ENCODE data around the gene SACM1L.

SACM1L gene, protein sequence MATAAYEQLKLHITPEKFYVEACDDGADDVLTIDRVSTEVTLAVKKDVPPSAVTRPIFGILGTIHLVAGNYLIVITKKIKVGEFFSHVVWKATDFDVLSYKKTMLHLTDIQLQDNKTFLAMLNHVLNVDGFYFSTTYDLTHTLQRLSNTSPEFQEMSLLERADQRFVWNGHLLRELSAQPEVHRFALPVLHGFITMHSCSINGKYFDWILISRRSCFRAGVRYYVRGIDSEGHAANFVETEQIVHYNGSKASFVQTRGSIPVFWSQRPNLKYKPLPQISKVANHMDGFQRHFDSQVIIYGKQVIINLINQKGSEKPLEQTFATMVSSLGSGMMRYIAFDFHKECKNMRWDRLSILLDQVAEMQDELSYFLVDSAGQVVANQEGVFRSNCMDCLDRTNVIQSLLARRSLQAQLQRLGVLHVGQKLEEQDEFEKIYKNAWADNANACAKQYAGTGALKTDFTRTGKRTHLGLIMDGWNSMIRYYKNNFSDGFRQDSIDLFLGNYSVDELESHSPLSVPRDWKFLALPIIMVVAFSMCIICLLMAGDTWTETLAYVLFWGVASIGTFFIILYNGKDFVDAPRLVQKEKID

DNA sequence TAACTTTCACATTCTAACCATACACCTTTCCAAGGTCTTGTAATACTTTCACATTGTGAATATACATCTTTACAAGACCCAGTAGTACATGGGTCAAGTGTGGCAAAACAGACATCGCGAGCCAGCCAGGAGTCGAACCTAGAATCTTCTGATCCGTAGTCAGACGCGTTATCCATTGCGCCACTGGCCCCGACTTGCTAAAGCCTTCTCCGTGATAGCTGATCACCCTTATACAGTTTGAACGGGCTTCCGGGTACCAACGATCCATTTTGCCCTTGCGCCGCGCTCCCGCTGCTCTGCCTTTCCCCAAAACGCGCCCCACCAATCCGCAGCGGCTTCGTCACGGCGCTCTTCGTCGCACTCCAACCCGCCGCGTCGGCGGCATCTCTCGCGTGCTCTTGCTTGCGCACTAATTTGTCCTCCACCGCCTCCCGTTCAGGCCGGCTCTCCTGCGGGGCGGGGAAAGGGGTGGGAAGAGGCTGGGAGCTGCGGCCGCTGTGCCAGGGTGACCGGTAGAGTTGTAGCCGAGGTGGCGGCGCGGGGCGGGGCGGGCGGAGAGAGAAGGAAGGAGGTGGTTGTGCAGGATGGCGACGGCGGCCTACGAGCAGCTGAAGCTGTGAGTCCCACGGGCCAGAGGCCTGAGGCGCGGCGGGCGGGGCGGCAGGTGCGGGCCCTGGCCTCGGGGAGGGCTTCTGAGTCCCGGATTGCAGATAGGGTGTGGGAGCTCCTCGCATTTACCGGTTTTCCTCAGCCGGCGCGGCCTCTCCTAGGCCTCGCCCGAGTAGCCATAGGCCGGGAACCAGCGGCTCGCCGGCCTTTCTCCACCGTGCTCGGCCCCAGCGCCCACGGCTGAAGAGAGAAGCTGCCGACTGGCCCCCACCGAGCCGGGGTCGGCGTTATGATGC lies at the start of gene SACM1L:
Gene SACM1L, plus strand, starts transcription at position 515 of the 905 bp plus-strand sequence. Its CDS starts 70 bp downstream, at position 585.
- DNase-seq (ENCODE audit: low read depth in 1 of 2, low spot score in 1 of 2), result peak; percentile 89

DNA sequence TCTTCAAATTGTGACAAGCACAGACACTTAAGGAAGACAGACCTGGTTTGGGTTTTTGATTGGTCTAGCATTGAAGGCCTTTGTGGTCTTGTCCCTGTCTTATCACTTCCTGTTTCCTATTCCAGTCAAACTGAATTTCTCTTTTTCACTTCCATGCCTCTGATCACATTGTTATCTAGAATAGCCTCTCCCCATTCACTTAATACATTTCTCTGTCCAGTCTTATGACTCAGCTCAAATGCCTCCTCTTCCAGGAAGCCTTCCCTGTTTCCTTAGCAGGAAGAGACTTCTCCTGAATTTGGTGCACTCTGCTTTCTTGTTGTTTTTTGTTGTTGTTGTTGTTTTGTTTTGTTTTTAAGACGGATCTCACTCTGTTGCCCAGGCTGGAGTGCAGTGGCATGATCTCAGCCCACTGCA lies 49.1 kb upstream of the SACM1L start:
- DNase-seq (ENCODE audit: low read depth in 1 of 2, low spot score in 1 of 2), result no peak

DNA sequence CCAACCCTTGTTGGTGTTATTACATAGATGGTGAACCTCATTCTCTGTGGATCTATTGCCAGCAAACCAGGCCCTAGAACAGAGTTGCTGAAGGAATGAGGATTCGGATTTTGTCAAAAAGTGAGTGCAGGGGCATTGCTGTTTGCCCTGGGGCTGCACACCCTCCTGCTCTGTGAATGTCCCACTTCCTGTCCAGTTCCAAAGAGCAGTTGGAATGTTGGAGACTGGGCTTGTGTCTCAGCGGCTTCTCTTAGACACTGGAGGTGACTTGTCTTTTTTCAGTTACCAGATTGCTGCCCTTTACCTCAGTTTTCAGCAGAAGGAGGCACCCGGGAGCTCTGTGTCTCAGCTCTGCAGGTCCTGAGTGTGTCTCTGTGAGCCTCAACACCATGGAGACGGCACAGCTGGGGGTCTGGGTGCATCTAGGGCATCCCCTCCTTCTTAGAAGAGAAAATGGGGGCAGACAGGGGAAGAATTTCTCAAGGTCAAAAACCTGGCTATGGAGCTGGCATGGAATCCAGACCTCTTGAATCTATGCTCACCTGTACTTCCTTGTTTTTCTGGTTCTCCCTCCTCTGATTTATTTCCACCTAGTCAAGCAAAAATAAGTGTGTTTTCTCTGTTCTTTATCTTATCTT lies 48.4 kb upstream of the SACM1L start:
- DNase-seq (ENCODE audit: low read depth in 1 of 2, low spot score in 1 of 2), result no peak

DNA sequence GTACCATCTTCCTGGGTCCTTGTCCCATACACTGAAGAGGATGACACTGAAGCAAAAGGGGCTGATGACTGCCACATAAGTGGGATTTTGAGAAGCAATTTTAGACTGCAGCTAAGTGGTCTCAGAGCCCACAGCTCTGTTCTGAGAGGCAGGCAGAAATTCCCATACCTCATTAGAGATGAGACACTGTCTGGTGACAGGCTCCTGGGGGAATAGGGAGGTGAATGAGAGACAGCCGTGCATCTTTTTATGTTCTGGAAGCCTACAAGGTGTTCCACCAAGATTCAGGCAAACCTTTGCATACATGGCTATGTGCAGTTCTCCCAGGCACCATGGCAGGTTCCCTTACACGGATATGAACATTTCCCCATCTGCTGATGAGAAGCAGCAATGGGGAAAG lies 47.4 kb upstream of the SACM1L start:
- no peak for DNase-seq (ENCODE audit: low read depth in 1 of 2, low spot score in 1 of 2)

DNA sequence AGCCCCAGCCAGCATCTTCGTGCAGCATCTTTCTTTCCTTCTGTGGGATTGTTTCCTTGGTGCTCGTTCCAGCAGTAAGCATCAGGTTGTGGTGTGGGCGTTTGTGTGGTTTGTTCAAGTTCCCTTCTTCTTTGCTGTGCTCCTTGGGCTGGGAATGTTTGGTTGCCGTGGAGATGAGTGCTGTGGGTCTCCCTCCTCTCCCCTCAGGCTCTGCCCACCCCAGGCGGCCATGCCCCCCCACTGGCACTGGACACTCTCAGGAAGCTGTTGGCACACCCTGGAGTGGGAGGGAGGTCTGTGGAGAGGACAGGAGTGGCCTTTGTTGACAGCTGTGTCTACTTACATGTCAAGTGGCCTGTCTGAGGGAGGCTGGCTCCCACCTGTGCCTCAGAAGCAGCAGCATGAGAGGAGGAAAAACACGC lies 46.5 kb upstream of the SACM1L start:
- no peak for DNase-seq (ENCODE audit: low read depth in 1 of 2, low spot score in 1 of 2)

DNA sequence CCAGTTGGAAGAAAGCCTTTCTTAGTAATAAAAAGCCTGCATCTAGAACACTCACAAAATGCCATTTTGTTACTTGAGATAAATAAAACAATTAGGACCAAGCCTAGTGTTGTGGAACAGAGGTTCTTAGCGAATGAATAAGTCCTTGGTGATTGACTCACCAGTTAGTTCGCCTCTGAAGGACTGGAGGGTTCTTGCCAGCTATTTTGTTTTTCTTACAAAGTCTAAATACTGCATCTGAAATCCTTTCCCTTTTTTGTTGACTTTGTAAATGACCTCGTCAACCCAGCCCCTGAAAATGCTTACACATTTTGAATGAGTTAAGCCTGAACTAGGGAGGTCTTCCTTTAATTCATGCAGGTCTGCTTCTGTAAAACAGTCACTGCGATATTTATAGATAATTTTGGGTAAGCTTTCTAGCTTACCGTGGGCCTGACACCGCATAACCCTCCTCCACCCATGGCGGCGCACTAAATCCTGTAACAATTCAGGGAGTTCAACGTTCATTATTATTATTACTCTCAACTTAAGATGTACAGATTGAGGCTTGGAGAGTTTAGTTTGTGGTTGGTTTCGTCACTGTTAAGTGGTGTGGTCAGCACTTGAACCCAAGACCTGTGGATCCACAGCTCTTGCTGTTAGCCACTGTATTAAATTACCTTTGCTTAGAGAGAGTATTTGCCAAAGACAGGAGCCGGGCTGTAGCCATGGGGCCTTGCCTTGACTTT lies 45.0 kb upstream of the SACM1L start:
- DNase-seq (ENCODE audit: low read depth in 1 of 2, low spot score in 1 of 2), result no peak

DNA sequence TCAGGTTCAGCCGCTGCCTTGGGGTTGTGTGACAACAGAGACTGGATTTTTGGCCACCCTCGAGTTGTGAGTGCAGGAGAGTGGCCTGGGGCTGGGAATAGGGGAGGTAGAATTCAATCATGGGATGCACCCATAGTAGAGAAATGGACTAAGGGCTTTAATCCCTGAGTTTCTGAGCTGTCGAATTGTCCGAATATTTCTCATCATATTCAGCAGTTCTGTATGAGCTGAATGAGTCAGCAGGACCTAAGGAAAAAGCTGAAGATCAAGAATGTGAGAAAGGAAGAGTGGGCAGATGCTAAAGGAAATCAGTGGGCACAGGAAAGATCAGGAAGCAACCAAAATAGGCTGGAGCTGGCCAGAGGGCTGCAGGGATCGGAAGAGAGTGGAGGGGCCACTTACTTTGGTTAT lies 44.4 kb upstream of the SACM1L start:
- DNase-seq (ENCODE audit: low read depth in 1 of 2, low spot score in 1 of 2), result no peak

DNA sequence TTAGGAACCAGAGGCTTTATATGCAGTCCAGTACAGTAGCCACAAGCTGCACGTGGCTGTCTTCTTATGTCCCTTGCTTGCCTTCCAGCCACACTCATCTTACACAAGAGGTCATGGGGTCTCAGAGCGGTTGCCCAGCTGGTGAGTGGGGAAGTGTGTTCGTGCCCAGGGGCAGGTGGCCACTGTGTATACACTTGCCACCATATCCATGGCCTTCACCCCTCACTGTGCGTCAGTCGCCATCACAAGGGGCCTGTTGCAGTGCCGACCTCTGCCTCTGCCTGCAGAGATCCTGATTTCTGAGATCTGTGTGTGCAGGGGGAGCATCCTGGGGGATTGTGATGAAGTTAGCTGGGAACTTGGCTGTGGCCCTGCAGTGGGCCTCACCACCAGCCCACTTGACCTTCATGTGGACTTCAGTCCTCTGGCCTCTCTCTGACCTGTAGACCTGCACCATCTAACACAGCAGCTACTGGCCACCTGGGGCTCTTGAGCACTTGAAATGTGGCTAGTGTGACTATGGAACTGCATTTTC lies 43.1 kb upstream of the SACM1L start:
- no peak for DNase-seq (ENCODE audit: low read depth in 1 of 2, low spot score in 1 of 2)

DNA sequence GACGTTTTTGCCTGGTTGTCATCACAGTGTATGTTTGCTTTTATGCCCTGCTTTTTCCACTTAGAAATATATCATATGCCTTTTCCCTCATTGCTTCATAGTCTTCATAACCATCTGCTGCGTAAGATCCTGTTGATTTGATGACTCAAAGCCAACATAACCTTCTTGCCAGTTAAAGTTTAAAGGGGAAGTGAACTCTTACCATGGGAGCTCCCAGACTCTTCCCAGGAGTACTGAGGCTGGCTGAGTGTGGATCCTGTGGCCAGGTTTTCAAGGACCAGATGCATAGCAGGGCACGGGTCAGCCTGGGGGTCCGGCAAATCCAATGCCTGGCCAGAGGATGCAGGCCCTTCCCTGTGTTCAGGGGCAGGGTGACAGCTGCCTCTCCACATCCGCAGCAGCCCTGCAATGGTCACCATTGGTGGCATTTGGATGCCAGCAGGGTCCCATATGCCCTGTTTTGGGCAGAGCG lies 42.0 kb upstream of the SACM1L start:
- DNase-seq (ENCODE audit: low read depth in 1 of 2, low spot score in 1 of 2), result no peak

DNA sequence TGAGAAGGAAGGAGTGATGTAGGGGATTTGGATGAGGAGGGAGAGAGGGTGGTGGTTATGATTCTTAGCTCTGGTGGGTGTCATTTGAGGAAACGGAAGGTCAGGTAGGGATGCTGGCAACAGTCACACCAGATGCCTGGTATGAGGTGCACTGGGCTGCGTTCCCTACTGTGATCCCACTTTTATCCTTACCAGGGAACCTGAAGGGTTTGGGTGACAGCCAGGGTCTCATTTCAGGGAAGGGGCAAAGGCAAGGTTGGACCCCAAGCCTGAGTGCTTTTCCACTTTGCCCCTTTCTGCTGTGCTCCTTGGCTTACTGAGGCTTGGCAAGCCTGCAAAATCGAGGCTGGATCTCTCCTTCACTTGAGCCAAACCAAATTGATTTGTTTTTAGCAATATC lies 36.0 kb upstream of the SACM1L start:
- no peak for DNase-seq (ENCODE audit: low read depth in 1 of 2, low spot score in 1 of 2)

DNA sequence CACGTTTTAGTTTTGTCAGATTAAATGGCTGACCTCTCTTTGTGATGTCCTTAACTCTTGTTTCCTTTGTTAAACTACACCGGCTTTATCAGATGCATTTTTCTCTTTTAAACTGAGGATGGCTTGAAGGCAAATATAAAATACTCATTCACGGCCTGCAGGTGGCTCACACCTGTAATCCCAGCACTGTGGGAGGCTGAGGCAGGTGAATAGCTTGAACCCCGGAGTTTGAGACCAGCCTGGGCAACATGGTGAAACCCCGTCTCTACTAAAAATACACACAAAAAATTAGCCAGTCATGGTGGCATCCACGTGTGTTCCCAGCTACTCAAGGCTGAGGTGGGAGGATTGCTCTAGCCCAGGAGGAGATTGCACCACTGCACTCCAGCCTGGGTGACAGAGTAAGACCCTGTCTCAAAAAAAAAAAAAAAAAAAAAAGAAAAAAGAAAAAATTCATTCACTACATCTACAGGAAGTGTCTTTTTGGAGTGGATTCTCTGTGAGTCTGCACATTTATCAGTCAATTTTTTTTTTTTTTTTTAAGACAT lies 34.7 kb upstream of the SACM1L start:
- no peak for DNase-seq (ENCODE audit: low read depth in 1 of 2, low spot score in 1 of 2)

DNA sequence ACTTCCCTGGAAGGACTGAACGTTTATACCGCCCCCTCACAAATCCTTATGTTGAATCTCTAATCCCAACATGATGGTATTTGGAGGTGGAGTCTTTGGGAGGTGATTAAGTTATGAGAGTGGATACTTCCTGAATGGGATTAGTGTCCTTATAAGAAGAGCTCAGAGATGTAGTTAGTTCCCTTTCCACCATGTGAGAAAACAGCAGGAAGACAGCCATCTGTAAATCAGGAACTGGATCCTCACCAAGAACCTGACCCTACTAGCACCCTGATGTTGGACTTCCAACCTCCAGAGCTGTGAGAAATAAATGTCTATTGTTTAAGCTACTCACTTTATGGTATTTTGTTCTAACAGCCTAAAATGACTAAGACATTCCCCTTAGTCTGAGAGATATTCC lies 33.3 kb upstream of the SACM1L start:
- DNase-seq (ENCODE audit: low read depth in 1 of 2, low spot score in 1 of 2), result no peak

DNA sequence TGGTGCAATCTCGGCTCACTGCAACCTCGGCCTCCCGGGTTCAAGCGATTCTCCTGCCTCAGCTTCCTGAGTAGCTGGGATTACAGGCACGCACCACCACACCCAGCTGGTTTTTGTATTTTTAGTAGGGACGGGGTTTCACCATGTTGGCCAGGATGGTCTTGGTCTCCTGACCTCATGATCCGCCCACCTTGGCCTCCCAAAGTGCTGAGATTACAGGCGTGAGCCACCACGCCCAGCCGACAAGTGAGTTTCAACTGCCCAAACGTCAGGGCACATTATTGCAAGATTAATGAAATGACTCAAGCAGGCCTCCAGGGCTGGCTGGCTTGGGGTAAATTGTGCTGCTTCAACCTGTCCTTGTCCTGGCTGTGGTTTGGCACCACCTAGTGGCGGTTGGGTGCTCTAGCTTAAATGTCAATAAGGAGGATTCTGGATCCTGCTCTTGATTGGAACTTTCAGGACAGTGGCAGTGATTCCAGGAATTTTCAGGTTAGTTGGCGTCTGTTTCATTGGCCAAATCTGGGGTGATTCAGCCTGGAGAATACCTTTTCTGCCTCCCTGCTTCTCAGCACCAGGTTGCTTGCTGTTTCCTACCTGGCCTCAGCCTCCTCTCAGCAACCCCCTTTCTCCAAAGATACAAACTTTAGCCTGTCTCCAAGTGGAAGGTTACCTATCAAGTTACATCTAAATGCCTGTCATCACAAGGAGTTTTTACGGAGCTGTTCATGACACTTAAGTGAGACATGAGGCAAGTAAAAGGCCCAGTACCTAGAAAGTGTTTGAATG lies 32.4 kb upstream of the SACM1L start:
- peak; percentile 69 to 70 for DNase-seq (ENCODE audit: low read depth in 1 of 2, low spot score in 1 of 2)

DNA sequence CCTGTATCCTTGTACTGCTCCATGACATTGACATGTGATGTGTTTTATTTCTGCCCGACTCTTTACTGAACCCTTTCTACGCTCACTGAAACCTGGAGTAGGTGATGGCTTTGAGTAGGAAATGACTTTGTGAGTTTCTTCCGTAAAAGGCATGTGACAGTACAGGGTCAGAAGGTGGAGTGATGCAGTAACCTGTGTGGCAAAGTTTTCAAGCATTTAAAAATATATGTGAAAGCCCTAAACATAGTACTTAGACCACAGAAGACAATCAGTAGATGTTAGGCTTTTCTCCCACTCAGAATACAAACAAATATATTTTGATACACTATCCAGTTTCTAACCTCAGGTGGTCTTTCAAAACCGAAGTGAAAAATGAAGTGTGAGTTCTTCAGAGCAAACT lies 31.3 kb upstream of the SACM1L start:
- DNase-seq (ENCODE audit: low read depth in 1 of 2, low spot score in 1 of 2), result no peak

DNA sequence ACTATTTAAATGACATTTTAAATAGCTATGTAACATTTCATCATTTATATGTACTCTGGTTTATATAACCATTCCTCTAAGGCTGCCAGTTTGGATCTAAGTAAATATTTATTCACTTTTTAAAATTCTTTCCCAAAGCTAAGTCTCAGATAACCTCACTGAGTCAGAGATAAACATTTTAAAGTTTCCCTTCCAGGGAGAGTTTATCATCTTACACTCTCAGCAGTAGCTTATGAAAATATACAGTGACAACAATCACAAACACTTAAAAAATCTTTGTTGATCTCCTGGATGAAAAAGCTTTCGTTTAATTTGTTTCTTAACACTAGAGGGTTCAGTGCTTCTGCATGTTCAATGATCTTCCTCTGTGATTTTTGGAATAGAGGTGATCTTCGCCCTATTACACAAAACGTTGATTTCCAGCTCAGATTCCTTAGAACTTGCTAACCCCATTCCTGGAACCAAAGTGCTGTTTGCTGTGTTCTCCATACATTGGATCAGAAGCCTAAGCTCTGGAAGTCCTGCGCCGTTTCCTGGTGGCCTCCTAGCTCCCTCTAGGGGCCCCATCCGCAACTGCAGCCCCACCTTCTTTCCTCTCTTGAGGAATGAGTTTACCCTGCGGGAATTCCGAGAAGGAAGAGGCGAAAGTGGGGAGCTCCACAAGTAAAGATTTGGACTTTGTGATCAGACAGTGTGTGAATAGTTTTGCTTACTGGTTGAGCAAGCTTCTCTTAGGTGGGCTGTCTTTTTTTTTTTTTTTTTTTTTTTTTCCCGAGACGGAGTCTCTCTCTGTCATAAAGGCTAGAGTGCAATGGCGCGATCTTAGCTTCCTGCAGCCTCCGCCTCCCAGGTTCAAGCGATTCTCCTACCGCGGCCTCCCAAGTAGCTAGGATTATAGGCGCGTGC lies 29.3 kb upstream of the SACM1L start:
- DNase-seq (ENCODE audit: low read depth in 1 of 2, low spot score in 1 of 2), result no peak

DNA sequence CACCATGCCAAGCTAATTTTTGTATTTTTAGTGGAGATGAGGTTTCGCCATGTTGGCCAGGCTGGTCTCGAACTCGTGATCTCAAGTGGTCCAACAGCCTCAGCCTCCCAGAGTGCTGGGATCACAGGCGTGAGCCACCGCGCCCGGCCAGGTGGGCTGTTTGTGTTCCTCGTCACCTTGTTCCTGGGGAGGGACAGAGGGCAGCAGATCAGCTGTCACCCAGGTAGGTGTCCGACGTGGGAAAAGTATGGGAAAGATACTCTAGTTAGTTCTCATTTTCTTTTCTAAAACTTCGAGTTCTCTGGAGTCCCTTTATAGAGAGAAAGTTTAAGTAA lies 28.7 kb upstream of the SACM1L start:
- DNase-seq (ENCODE audit: low read depth in 1 of 2, low spot score in 1 of 2), result no peak

DNA sequence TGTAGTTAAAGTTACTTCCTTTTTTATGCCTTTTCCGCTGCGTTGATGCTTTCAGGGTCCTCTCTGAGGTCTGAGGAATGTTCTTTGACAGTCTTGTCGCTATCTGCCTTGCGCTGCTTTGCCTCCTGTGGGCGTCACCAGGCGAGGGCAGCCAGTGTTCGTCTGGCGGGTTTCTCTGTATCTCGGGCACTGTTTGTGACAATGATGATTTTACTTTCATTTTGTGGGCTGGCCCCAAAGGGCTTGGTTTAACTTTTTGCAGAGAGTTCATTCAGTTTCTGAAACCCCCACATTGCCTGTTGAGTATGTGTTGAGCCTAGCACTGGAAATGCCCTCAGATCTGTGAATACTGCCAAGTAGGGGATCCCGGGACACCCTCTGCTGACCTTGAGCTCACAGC lies 24.6 kb upstream of the SACM1L start:
- DNase-seq (ENCODE audit: low read depth in 1 of 2, low spot score in 1 of 2), result peak; percentile 41 to 53

DNA sequence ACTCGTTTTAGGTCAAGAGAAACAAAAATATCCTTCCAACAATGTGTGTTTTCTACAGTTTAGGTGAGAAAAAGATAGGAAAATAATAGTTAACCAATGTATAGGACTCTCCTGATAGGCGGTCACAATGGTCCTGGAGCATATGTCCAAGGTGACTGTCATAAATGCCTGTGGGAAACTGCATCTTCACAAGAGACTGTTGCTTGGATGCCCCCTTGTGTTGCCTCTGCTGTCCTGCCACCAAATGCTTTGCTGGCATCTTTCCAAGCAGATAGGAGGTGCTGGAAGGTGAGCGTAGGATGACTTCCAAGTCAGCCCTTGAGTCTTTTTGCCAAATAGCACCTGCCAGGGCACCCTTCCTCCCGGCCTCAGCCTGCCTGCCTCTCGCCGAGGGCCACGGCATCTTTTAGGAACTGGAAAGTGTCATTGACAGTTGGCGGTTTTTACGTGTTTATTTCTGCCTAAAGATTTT lies 24.1 kb upstream of the SACM1L start:
- DNase-seq (ENCODE audit: low read depth in 1 of 2, low spot score in 1 of 2), result peak in 1 of 2 donors; percentile 32

Measured in stimulated activated CD4-positive, alpha-beta T cell treated with anti-CD3 and anti-CD28 coated beads, Interleukin-15, amount 100 ng/mL, for 1 hour (primary cell).